Measurements from ENCODE around the gene LYPD6B.
A peak's percentile ranks its signal among the peaks of the same experiment; 100 is the strongest.

LYPD6B gene

GRCh38 chr2:149164296-149164695 lies 125.8 kb downstream of the LYPD6B start:
- DNase-seq = no peak

DNA sequence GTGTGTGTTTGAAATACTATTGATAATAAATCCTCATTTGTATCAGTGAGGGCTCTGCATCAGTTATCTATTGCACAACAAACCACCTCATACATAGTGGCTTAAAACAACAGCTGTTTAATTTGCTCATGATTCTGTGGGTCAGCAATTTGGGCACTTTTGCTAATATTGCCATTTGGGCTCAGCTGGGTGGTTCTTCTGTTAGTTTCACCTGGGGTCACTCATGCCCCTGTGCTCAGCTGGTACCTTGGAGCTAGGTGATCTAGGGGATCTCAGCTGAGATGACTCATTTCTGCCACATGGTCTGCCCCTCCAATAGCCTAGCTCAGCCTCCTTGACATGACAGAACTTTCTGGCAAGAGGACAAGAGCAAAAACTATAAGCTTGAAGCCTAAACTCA lies 126.3 kb downstream of the LYPD6B start:
- DNase-seq = no peak

DNA sequence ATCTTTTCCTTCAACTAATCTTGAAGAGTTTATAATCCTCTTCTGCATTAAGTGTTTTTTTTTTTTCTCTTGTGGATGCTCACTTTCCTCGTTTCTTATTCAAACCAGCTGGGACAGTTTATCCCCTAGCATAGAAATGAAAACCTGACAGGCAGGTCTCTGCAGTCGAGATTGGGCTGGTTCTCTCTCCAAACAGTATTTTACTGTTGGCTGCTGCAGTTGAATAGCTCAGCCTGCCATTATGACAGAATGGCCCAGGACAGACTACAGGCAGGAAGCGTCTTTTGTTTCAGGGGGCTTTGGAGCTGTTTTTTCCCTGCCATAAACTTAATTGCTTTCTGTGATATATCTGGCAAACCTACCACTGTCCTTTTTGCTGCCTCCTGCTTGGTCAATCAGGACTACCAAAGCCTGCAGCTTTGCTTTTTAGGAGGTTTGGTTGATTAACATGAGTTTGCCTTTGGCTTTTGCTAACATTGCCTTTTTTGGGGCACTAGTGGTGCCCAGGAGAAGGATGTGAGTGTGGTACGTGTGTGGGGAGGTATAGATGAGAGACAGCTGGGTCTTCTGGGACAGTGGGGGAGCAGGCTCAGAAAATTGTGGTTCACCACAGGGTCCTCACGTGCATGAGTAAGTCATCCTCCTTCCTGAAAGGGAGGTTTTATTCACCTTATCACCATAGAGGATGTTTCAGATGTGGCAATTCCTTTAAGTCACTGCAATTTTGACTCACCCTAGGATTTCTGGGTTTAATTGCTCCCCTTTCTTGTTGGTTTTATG lies 128.7 kb downstream of the LYPD6B start:
- peak; percentile 60 for DNase-seq

- DNase-seq = no peak
Measured at GRCh38 chr2:149167941-149168340, 129.4 kb downstream of the LYPD6B start.

DNA sequence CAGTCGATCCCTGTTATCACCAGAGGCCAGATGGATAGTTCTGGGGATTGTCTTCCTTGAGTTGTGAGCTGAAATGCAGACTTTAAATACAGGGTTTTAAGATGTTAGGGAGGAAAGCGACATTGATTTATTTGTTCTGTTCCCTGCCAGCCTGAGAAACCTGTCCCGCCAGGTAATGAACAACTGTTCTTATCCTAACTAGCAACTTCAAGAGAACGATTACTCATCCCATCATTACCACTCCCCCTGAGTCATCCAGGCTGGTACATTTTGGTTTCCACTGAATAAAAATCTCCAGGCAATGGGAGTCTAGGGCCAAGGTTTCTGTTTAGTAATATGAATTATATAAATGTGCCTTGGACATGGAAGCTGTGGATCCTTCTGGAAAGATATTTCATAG lies 131.2 kb downstream of the LYPD6B start:
- no peak for DNase-seq

DNA sequence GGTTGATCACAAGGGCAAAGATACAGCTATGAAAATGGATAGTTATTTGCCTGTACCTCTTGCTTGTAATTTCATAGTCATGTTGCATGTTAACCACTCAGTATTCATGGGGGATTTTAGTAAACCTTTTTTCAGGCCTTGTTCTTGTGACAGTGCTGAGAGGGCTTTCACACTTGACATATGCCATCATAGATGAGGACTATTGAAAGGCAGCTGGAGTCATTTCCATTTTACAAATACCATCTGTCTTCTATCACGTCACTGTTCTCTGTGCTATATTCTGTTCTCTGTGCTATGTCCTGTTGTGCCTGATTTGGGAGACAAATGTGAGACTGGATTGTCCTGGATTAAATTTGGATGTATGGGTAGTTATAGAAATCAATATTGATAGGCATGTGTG lies 131.7 kb downstream of the LYPD6B start:
- no peak for DNase-seq

DNA sequence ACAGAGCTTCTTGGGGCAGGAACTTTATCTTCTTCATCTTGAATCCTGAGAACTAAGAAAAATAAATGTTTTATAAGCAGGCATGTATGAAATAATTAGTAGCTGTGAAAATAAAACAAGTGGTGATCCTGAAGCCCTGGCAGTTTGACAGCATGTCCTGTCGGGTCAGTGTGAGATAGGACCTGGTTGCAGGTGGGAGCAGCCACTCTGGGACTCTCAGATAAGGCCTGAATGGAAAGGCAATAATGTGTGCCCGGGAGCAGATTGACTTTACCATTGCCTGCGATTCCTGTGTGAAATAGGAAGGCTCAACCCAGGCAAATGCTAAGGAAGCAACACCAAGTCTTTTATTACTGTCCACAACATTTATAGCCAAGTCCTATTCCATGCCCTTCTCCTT lies 132.4 kb downstream of the LYPD6B start:
- DNase-seq = no peak

- DNase-seq = no peak
Measured at GRCh38 chr2:149173220-149173619, 134.7 kb downstream of the LYPD6B start.

- no peak for DNase-seq
Measured at GRCh38 chr2:149175956-149176355, 137.5 kb downstream of the LYPD6B start.

- no peak for DNase-seq
Measured at GRCh38 chr2:149178612-149179011, 140.1 kb downstream of the LYPD6B start.

- DNase-seq = peak; percentile 78
Measured at GRCh38 chr2:149180226-149180875, 141.9 kb downstream of the LYPD6B start.

DNA sequence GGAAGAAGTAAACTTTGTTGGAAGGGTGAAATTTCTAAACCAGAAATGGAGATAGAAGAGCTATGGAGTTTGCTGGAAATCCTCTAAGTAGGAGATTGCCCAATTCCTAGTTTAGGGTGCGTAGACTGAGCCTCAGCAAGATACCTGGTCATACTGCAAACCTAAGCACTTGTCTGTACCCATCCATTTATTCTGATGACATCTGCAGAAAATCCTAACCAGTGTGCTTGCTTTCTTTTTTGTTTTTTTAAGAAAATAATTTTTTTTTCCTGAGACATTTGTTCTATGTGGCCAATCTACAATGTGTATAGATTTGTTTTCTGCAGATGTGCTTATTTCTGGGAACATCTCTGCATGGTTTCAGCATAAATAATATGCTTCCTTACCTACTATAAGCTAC lies 144.7 kb downstream of the LYPD6B start:
- DNase-seq = no peak

- DNase-seq = peak; percentile 26
Measured at GRCh38 chr2:149184991-149185390, 146.5 kb downstream of the LYPD6B start.

DNA sequence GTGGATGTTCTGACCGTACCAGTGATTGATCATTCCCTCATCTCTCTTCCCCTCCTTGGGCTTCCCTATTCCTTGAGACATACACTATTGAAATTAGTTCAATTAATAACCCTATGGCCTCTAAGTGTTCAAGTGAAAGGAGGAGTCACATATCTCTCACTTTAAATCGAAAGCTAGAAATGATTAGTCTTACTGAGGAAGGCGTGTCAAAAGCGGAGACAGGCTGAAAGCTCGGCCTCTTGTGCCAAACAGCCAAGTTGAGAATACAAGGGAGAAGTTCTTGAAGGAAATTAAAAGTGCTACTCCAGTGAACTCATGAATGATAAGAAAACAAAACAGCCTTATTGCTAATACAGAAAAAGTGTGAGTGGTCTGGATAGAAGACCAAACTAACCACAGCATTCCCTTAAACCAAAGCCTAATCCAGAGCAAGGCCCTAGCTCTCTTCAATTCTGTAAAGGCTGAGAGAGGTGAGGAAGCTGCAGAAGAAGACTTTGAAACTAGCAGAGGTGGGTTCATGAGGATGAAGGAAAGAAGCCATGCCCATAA lies 147.5 kb downstream of the LYPD6B start:
- DNase-seq = no peak

GRCh38 chr2:149187057-149187456 lies 148.6 kb downstream of the LYPD6B start:
- DNase-seq = no peak

- DNase-seq = peak; percentile 21
Measured at GRCh38 chr2:149188291-149188690, 149.8 kb downstream of the LYPD6B start.

- DNase-seq = no peak
Measured at GRCh38 chr2:149189769-149190168, 151.3 kb downstream of the LYPD6B start.

GRCh38 chr2:149191915-149192314 lies 153.4 kb downstream of the LYPD6B start:
- DNase-seq = no peak

GRCh38 chr2:149192427-149192826 lies 153.9 kb downstream of the LYPD6B start:
- peak; percentile 68 for DNase-seq

- DNase-seq = peak; percentile 67
Measured at GRCh38 chr2:149200109-149200520, 161.6 kb downstream of the LYPD6B start.

- no peak for DNase-seq
Measured at GRCh38 chr2:149204686-149205085, 166.2 kb downstream of the LYPD6B start.

DNA sequence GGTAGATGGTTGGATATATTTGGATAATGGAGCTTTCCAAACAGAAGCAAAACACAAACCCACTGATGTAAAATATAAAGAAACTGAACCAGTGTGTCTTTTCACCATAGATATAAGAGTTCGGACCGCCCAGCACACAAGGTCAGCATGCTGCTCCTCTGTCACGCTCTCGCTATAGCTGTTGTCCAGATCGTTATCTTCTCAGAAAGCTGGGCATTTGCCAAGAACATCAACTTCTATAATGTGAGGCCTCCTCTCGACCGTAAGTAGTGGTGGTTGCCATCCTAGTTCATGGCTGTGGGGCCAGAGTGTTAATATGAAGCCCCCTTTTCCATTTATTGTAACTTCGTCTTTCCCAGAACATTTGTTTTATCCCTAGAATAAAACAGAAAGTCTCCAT lies 166.6 kb downstream of the LYPD6B start:
- DNase-seq = no peak

- no peak for DNase-seq
Measured at GRCh38 chr2:149213764-149214493, 175.4 kb downstream of the LYPD6B start.
